Esophagus squamous epithelium (tissue), 4 donors: ENCODE data around the gene HSD17B13.

Source experiments
- CTCF ChIP-seq, 6 experiments: fragments of 450-650 bp in 4 of 6; fragments of 200-600 bp in 2 of 6; sonication (generic) in 2 of 6; IDR thresholded peaks; one replicate each; pipeline ENCODE4 v1.5.1; 2016 to 2019; ENCODE audit warnings: antibody characterized with exemption in 6 of 6, mild to moderate bottlenecking in 4 of 6, moderate library complexity in 4 of 6
- POLR2A ChIP-seq, 4 donors: fragments of 450-650 bp; IDR thresholded peaks; one replicate each; pipeline ENCODE4 v1.6.1; 2017; ENCODE audit warnings: antibody characterized with exemption in 4 of 4, mild to moderate bottlenecking in 4 of 4, moderate library complexity in 3 of 4

- no peak for TF ChIP-seq CTCF (IDR thresholded peaks at IDR 0.05)
- TF ChIP-seq POLR2A (IDR thresholded peaks at IDR 0.05), result no peak
Measured at GRCh38 chr4:87337361-87337760, 14.7 kb upstream of the HSD17B13 start.
